ENCODE data around the gene CMTM2.
"Not testable (repeated sequence)": the region's sequence is repeated elsewhere in the genome, so short reads cannot be mapped to it uniquely, and the experiment has no call there.

The CMTM2 gene

DNA sequence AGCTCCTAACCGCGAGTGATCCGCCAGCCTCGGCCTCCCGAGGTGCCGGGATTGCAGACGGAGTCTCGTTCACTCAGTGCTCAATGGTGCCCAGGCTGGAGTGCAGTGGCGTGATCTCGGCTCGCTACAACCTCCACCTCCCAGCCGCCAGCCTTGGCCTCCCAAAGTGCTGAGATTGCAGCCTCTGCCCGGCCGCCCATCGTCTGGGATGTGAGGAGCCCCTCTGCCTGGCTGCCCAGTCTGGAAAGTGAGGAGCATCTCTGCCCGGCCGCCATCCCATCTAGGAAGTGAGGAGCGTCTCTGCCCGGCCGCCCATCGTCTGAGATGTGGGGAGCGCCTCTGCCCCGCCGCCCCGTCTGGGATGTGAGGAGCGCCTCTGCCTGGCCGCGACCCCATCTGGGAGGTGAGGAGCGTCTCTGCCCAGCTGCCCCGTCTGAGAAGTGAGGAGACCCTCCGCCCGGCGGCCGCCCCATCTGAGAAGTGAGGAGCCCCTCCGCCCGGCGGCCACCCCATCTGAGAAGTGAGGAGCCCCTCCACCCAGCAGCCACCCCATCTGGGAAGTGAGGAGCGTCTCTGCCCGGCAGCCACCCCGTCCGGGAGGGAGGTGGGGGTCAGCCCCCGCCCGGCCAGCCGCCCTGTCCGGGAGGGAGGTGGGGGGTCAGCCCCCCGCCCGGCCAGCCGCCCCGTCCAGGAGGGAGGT is 51.4 kb downstream of the CMTM2 start:
- not testable (repeated sequence) for DNase-seq

DNA sequence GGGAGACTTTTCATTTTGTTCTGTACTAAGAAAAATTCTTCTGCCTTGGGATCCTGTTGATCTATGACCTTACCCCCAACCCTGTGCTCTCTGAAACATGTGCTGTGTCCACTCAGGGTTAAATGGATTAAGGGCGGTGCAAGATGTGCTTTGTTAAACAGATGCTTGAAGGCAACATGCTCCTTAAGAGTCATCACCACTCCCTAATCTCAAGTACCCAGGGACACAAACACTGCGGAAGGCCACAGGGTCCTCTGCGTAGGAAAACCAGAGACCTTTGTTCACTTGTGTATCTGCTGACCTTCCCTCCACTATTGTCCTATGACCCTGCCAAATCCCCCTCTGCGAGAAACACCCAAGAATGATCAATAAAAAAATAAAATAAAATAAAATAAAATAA is 52.3 kb downstream of the CMTM2 start:
- not testable (repeated sequence) for DNase-seq

DNA sequence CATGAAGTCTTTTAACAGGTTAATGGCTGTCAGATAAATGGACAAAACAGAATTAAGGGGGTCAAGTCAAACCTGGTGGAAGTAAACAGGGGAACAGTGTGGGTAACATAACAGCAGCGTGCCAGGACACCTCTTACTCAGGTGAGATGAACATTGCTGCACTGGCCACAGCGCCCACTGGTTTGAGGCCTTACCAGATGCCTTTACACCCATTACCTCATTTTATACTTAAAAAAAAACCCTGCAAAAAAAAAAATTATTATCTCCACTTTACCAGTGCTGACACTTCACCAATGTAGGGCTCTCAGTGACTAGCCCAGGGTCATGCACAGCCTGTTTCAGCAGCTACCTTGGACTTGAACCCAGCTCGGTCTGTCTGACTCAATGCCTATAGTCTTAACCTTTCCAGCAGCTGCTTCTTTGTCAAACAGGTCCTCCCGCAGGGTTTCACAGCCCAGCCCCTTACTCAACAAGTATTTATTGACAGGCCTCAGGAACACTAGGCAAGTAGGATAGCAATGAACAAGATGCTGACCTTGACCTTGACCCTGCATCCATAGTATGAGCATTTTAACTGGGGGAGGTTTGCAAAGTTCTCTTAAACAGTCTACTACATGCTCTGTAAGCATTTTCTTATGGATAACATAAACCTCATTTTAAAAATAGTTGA is 55.4 kb downstream of the CMTM2 start:
- no peak for DNase-seq

DNA sequence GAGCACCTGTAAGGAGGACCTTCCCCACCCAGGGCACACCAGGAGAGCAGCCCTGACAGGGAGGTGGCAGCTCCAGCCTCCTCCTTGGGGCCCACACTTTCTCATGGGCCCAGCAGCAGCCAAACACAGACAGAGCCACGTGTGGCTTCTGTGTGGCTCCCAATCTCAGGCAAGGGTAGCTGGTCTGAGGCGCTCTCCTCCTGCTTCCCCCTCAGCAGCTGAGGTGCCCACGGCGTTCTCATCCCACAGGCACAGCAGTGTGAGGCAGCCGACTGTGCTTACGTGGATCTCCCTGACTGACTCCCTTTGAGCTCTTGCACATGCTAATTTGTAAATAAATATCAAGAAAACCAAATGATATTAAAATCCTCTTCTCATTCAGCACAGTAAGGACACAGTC is 56.1 kb downstream of the CMTM2 start:
- no peak for DNase-seq

DNA sequence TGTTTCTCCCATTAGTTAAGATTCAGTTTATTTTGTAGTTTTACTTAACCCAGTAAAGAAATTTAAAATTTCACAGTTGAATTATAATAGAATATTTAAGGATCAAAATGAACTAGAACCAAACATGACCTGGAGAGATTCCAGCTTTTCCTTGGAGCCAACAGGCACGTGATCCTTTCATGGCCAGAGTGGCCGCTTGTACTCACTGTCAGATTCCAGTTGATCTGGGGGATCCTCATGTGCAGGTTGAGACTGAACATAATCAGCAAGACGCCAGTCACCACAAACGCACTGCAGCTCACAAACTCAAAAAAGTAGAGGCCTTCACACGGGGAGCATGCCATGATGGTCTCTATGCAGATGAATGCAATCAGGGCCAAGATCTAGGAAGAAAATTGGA is 56.9 kb downstream of the CMTM2 start:
- no peak for DNase-seq

DNA sequence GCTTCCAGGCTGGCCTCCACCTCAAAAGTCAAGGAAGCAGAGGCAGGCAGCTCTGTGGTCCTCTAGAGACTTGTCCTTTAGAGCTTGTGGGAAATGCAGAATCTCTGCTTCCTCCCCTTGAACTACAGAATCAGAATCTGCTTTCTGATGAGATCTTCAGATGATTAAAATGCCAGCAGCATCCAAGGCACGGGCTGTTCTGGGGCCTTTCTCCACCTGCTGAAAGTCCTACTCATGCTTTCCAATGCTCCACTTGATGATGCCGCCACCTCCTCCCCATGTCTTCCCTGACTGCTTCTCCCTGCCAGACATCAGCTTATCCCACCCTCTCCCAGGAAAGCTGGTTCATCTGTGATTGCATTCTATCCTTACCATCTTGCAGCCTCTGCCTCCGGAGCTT is 58.5 kb downstream of the CMTM2 start:
- no peak for DNase-seq
